GM20000 (cell line): ENCODE data around the gene SLIT3.
"Not testable (repeated sequence)": the region's sequence is repeated elsewhere in the genome, so short reads cannot be mapped to it uniquely, and the experiment has no call there.

ENCODE experiments used
- DNase-seq: peaks from one replicate; pipeline ENCODE4 v3.0.0; 2012; ENCODE audit warnings: low spot score
- CTCF ChIP-seq: IDR thresholded peaks from 2 replicates; pipeline ENCODE4 v1.5.1; 2012; ENCODE audit warnings: mild to moderate bottlenecking, control low read depth; ENCODE audit errors: extremely low read depth, missing control alignments

Gene SLIT3

GRCh38 chr5:169114466-169115065 lies 186.4 kb downstream of the SLIT3 start:
- no peak for TF ChIP-seq CTCF
- DNase-seq: no peak

- DNase-seq: no peak
- no peak for TF ChIP-seq CTCF
Measured at GRCh38 chr5:169112016-169112415, 188.9 kb downstream of the SLIT3 start.

GRCh38 chr5:169106911-169107706 lies 193.8 kb downstream of the SLIT3 start:
- DNase-seq: no peak
- TF ChIP-seq CTCF: no peak

GRCh38 chr5:169105582-169105981 lies 195.4 kb downstream of the SLIT3 start:
- not testable (repeated sequence) for DNase-seq

- DNase-seq: no peak
- no peak for TF ChIP-seq CTCF
Measured at GRCh38 chr5:169104937-169105494, 195.9 kb downstream of the SLIT3 start.

GRCh38 chr5:169103586-169104181 lies 197.3 kb downstream of the SLIT3 start:
- no peak for TF ChIP-seq CTCF
- DNase-seq: no peak

GRCh38 chr5:169101966-169102365 lies 199.0 kb downstream of the SLIT3 start:
- no peak for TF ChIP-seq CTCF
- no peak for DNase-seq
